ENCODE measurements around the gene LAPTM5.

The LAPTM5 gene

DNA sequence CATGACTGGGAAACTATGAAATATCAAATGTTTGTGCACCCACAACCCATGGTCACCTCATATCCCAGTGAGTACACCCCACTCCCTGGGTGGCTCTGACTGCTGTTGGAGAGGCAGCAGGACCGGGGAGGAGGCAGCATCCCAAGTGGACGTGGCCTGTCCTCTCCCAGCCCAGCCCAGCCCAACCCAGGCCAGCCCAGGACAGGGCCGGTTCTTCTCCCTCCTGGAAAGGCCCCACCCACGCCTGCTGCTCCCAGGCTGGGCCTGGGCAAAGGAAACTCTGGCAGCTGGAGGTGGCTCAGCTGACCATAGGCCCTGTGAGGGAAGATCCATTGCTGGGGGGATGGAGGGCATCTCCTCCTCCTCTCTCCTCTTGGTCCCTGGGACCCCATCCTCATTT, 53.3 kb downstream of the LAPTM5 start:
- Histone ChIP-seq H3K27me3 (ENCODE audit: control insufficient read depth in 1 of 2, insufficient read depth in 2 of 2, low read length in 2 of 2) (peaks cover 4 to 9% of the 10 kb centered on the region in 2 donors), H3K36me3 (ENCODE audit: control insufficient read depth in 1 of 2, insufficient read depth in 2 of 2, low read length in 2 of 2) (no peaks in the 10 kb centered on the region), H3K4me1 (ENCODE audit: control insufficient read depth in 1 of 2, insufficient read depth in 2 of 2, low read length in 2 of 2) (no peaks in the 10 kb centered on the region), H3K9me3 (ENCODE audit: control insufficient read depth in 1 of 2, low read length in 2 of 2) (no peaks in the 10 kb centered on the region), H3K9ac (ENCODE audit: low read depth in 1 of 2, low read length in 2 of 2) (no peak overlapping the region), H3K4me3 (ENCODE audit: low read depth in 1 of 2, low read length in 2 of 2) (no peak overlapping the region), H3K27ac (ENCODE audit: low read depth, low read length) (no peak overlapping the region)

DNA sequence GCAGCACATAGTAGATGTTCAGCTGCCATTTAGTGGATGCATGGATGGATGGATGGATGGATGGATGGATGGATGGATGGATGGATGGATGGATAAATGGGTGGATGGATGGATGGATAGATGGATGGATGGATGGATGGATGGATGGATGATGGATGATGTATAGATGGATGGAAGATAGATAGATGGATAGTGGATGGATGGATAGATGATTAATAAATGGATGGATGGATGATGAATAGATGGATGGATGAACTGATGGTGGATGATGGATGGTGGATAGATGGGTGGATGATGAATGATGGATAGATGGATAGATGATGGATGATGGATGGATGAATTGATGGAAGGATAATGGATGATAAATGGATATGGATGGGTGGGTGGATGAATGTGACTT, 54.8 kb downstream of the LAPTM5 start:
- Histone ChIP-seq H3K4me1 (ENCODE audit: control insufficient read depth in 1 of 2, insufficient read depth in 2 of 2, low read length in 2 of 2) (no peaks in the 10 kb centered on the region), H3K27ac (ENCODE audit: low read depth, low read length) (no peak overlapping the region), H3K9ac (ENCODE audit: low read depth in 1 of 2, low read length in 2 of 2) (no peak overlapping the region), H3K9me3 (ENCODE audit: control insufficient read depth in 1 of 2, low read length in 2 of 2) (no peaks in the 10 kb centered on the region), H3K36me3 (ENCODE audit: control insufficient read depth in 1 of 2, insufficient read depth in 2 of 2, low read length in 2 of 2) (no peaks in the 10 kb centered on the region), H3K4me3 (ENCODE audit: low read depth in 1 of 2, low read length in 2 of 2) (no peak overlapping the region), H3K27me3 (ENCODE audit: control insufficient read depth in 1 of 2, insufficient read depth in 2 of 2, low read length in 2 of 2) (peaks cover 0 to 9% of the 10 kb centered on the region in 2 donors)

DNA sequence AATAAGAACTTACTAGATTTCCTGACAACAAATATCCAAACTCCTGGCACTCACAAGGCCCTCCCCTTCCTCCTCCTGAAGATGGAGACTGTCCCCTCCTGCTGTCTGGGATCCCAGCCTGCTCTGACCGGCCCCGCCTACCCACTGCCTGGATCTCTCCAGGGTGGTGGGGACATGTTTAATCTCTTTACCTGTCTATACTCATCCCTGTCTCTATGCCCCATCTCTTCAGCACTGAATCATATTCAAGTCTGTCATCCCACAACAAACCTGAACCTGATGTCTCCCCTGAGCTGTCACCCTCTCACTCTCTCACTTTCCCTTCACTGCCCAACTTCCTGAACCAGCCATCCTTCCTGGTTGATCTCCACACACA, 56.3 kb downstream of the LAPTM5 start:
- no peaks in the 10 kb centered on the region for H3K9me3 ChIP-seq (ENCODE audit: control insufficient read depth in 1 of 2, low read length in 2 of 2)
- no peaks in the 10 kb centered on the region for H3K4me1 ChIP-seq (ENCODE audit: control insufficient read depth in 1 of 2, insufficient read depth in 2 of 2, low read length in 2 of 2)
- no peaks in the 10 kb centered on the region for H3K36me3 ChIP-seq (ENCODE audit: control insufficient read depth in 1 of 2, insufficient read depth in 2 of 2, low read length in 2 of 2)
- no peak overlapping the region for H3K4me3 ChIP-seq (ENCODE audit: low read depth in 1 of 2, low read length in 2 of 2)
- H3K9ac ChIP-seq (ENCODE audit: low read depth in 1 of 2, low read length in 2 of 2) = no peak overlapping the region
- H3K27ac ChIP-seq (ENCODE audit: low read depth, low read length) = no peak overlapping the region
- H3K27me3 ChIP-seq (ENCODE audit: control insufficient read depth in 1 of 2, insufficient read depth in 2 of 2, low read length in 2 of 2) = peaks cover 0 to 6% of the 10 kb centered on the region in 2 donors

DNA sequence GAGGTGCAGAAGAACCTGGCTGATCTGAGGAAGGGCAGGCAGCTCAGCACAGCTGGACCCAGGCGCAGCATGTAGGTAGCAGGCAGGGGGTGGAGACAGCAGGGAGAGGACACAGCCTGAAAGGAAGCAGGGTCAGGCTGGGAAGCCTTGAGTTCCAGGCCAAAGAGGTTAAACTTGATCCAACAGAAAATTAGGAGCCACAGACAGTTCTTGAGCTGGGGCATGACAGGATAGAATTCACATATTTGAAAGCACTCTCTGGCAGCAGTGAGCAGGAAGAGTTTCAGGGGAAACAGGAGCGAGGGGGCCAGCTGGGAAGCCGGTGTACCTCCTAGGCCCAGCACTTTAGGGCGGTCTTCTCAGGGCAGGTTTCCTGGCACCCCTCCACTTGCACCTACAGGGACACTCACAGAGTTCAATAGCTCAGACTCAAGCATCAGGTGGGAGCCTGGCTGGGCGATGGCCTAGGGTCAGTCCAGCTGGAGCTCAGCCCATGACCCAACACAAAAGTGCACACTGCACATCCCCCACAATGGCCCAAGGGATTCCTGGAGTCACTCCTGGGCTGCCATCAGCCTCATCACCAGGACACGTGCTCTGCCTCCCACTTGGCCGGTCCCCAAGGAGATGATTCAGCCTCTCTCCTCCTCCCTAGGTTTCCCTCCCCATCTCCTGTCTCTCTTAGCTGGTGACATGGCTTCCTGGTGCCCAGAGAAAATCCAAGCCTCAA, 56.9 kb downstream of the LAPTM5 start:
- Histone ChIP-seq H3K27ac (ENCODE audit: low read depth, low read length) (no peak overlapping the region), H3K36me3 (ENCODE audit: control insufficient read depth in 1 of 2, insufficient read depth in 2 of 2, low read length in 2 of 2) (no peaks in the 10 kb centered on the region), H3K4me3 (ENCODE audit: low read depth in 1 of 2, low read length in 2 of 2) (no peak overlapping the region), H3K4me1 (ENCODE audit: control insufficient read depth in 1 of 2, insufficient read depth in 2 of 2, low read length in 2 of 2) (no peaks in the 10 kb centered on the region), H3K9ac (ENCODE audit: low read depth in 1 of 2, low read length in 2 of 2) (no peak overlapping the region), H3K27me3 (ENCODE audit: control insufficient read depth in 1 of 2, insufficient read depth in 2 of 2, low read length in 2 of 2) (peaks cover 0 to 6% of the 10 kb centered on the region in 2 donors), H3K9me3 (ENCODE audit: control insufficient read depth in 1 of 2, low read length in 2 of 2) (no peaks in the 10 kb centered on the region)

DNA sequence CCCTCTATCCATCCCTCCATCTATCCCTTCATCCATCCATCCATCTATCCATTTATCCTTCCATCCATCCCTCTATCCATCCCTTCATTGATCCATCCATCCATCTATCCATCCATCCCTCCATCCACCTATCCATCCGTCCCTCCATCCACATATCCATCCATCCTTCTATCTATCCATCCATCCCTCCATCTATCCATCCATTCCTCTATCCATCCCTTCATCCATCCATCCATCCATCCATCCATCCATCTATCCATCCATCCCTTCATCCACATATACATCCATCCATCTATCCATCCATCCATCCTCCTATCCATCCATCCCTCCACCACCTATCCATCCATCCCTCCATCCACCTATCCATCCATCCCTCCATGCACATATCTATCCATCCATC, 57.8 kb downstream of the LAPTM5 start:
- no peaks in the 10 kb centered on the region for H3K27me3 ChIP-seq (ENCODE audit: control insufficient read depth in 1 of 2, insufficient read depth in 2 of 2, low read length in 2 of 2)
- H3K9me3 ChIP-seq (ENCODE audit: control insufficient read depth in 1 of 2, low read length in 2 of 2) = no peaks in the 10 kb centered on the region
- H3K27ac ChIP-seq (ENCODE audit: low read depth, low read length) = no peak overlapping the region
- no peaks in the 10 kb centered on the region for H3K36me3 ChIP-seq (ENCODE audit: control insufficient read depth in 1 of 2, insufficient read depth in 2 of 2, low read length in 2 of 2)
- no peak overlapping the region for H3K4me3 ChIP-seq (ENCODE audit: low read depth in 1 of 2, low read length in 2 of 2)
- H3K9ac ChIP-seq (ENCODE audit: low read depth in 1 of 2, low read length in 2 of 2) = no peak overlapping the region
- H3K4me1 ChIP-seq (ENCODE audit: control insufficient read depth in 1 of 2, insufficient read depth in 2 of 2, low read length in 2 of 2) = no peaks in the 10 kb centered on the region

DNA sequence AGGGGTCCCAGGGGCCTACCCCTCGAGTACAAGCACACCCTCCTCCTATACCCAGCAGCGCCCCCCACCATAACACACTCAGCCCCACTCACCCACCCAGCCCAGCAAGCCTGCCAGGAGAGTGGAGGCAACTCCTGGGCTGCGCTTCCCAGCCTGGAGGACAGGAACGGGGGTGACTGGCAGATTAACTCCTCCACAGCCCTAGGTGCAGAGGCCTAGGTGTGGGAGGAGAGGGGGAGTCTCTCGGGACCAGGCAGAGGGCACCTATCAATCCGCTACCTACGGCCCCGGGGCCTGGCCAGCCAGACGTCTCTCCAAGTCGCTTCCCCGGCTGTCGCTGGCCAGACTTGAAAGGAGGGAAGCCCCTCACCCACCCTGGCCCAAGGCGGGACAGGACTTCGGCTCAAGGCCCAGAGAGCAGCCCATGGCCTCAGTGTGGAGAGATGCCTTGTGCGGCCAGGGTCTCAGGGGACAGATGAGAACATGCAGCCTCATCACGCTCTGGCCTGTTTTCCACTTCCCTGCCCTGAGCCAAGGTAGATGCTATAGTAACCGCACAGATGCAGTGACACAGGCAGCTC, 59.1 kb downstream of the LAPTM5 start:
- Histone ChIP-seq H3K9me3 (ENCODE audit: control insufficient read depth in 1 of 2, low read length in 2 of 2) (no peaks in the 10 kb centered on the region), H3K4me1 (ENCODE audit: control insufficient read depth in 1 of 2, insufficient read depth in 2 of 2, low read length in 2 of 2) (no peaks in the 10 kb centered on the region), H3K4me3 (ENCODE audit: low read depth in 1 of 2, low read length in 2 of 2) (no peak overlapping the region), H3K36me3 (ENCODE audit: control insufficient read depth in 1 of 2, insufficient read depth in 2 of 2, low read length in 2 of 2) (no peaks in the 10 kb centered on the region), H3K9ac (ENCODE audit: low read depth in 1 of 2, low read length in 2 of 2) (no peak overlapping the region), H3K27ac (ENCODE audit: low read depth, low read length) (no peak overlapping the region), H3K27me3 (ENCODE audit: control insufficient read depth in 1 of 2, insufficient read depth in 2 of 2, low read length in 2 of 2) (peaks cover 0 to 4% of the 10 kb centered on the region in 2 donors)

DNA sequence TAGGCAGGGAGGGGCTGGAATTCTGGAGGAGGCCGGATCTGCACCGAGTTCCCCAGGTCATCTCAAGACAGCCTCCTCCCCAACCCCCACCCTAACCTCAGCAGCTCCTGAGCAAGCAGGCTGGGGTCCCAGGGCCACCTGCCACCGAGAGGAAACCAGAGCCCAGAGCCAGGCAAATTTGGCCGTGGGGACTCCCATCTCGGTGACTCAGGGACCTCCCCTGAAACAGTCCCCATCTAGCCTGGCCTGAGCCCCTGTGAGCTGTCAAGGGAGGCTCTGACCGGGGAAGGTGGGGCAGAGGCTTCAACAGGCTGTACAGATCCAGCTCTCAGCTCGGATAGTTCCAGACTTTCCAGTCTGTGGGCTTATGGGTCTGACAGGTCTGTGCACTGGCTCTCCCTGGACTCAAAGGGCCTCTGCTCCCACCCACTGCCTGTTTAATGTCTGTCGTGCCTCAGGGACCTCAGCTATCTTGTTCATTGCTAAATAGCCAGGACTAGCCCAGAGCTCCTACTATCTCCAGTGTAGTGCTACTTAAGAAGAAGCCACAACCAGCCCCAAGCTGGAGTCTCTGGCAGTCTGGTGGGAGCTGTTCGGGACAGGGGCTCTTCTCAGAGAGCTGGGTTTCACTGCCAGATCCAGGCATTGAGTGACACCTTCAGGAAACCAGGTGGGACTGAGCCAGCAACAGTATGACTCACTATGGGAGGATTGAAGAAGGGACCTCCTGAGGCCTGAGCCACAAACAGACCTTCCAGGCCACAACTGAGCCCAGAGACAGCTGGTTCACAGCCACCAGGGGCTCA, 59.8 kb downstream of the LAPTM5 start:
- Histone ChIP-seq H3K27me3 (ENCODE audit: control insufficient read depth in 1 of 2, insufficient read depth in 2 of 2, low read length in 2 of 2) (peaks cover 0 to 7% of the 10 kb centered on the region in 2 donors), H3K9me3 (ENCODE audit: control insufficient read depth in 1 of 2, low read length in 2 of 2) (no peaks in the 10 kb centered on the region), H3K4me1 (ENCODE audit: control insufficient read depth in 1 of 2, insufficient read depth in 2 of 2, low read length in 2 of 2) (no peaks in the 10 kb centered on the region), H3K36me3 (ENCODE audit: control insufficient read depth in 1 of 2, insufficient read depth in 2 of 2, low read length in 2 of 2) (no peaks in the 10 kb centered on the region), H3K27ac (ENCODE audit: low read depth, low read length) (no peak overlapping the region), H3K9ac (ENCODE audit: low read depth in 1 of 2, low read length in 2 of 2) (no peak overlapping the region), H3K4me3 (ENCODE audit: low read depth in 1 of 2, low read length in 2 of 2) (no peak overlapping the region)

DNA sequence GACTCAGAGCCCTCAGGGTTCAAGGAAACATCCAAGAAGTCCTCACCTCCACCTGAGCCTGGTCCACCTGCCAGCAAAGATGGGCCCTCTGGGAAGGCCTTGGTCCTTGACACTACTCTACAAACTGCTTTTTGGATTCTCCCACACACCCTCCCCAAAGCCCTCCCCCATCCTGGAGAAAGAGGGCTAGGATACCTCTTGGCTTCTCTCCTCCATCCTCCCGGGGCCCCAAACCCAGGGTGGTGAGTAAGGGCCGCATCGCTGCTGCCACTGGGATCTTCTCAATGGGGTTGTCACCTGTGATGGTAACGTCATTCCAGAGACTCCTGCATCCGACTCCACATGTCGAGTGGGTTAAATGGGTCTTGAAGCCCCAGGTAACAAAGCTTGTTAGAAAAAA, 60.7 kb downstream of the LAPTM5 start:
- no peaks in the 10 kb centered on the region for H3K9me3 ChIP-seq (ENCODE audit: control insufficient read depth in 1 of 2, low read length in 2 of 2)
- H3K9ac ChIP-seq (ENCODE audit: low read depth in 1 of 2, low read length in 2 of 2) = no peak overlapping the region
- H3K27me3 ChIP-seq (ENCODE audit: control insufficient read depth in 1 of 2, insufficient read depth in 2 of 2, low read length in 2 of 2) = peaks cover 0 to 7% of the 10 kb centered on the region in 2 donors
- no peak overlapping the region for H3K4me3 ChIP-seq (ENCODE audit: low read depth in 1 of 2, low read length in 2 of 2)
- no peaks in the 10 kb centered on the region for H3K4me1 ChIP-seq (ENCODE audit: control insufficient read depth in 1 of 2, insufficient read depth in 2 of 2, low read length in 2 of 2)
- H3K27ac ChIP-seq (ENCODE audit: low read depth, low read length) = no peak overlapping the region
- no peaks in the 10 kb centered on the region for H3K36me3 ChIP-seq (ENCODE audit: control insufficient read depth in 1 of 2, insufficient read depth in 2 of 2, low read length in 2 of 2)

DNA sequence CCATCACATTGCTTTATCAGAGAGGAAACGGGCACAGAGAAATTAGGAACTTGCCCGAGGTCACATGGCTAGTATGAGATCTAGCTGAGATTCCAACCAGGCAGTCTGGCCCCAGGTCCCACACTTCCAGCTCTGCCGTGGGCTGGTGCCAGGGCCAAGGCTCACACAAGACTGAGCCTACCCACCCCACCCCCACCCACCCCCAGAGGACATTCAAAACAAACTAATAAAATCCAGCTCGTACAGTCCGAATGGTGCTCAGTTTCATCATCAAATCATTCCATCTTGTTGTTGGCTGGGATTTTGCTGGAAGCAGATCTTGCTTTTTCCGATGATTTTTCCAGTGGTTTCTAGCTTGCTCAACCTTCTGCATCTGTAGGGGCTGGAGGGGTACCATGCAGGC, 62.1 kb downstream of the LAPTM5 start:
- Histone ChIP-seq H3K9ac (ENCODE audit: low read depth in 1 of 2, low read length in 2 of 2) (no peak overlapping the region), H3K9me3 (ENCODE audit: control insufficient read depth in 1 of 2, low read length in 2 of 2) (no peaks in the 10 kb centered on the region), H3K4me1 (ENCODE audit: control insufficient read depth in 1 of 2, insufficient read depth in 2 of 2, low read length in 2 of 2) (no peaks in the 10 kb centered on the region), H3K27me3 (ENCODE audit: control insufficient read depth in 1 of 2, insufficient read depth in 2 of 2, low read length in 2 of 2) (peaks cover 0 to 7% of the 10 kb centered on the region in 2 donors), H3K27ac (ENCODE audit: low read depth, low read length) (no peak overlapping the region), H3K36me3 (ENCODE audit: control insufficient read depth in 1 of 2, insufficient read depth in 2 of 2, low read length in 2 of 2) (no peaks in the 10 kb centered on the region), H3K4me3 (ENCODE audit: low read depth in 1 of 2, low read length in 2 of 2) (no peak overlapping the region)
